Central memory CD8-positive, alpha-beta T cell (primary cell): Measurements from ENCODE around the gene RALGDS.

Source experiments
- ATAC-seq: fragments of 150-1000 bp; cut with Tn5 transposase; replicated peaks from 2 replicates; pipeline ENCODE4 v1.10.0; 2022; ENCODE audit warnings: mild to moderate bottlenecking, moderate FRiP score, moderate number of reproducible peaks; ENCODE audit not compliant: poor library complexity, severe bottlenecking; ENCODE audit errors: extremely low read depth
- DNase-seq, 2 donors: peaks; one replicate each; pipeline ENCODE4 v3.0.0; 2021; ENCODE audit warnings: low spot score in 2 of 2
- H3K27ac Mint-ChIP-seq: one replicate; pipeline ENCODE4 v1.8.0; 2022; ENCODE audit warnings: low read depth, mild to moderate bottlenecking, moderate library complexity, mixed read lengths
- H3K27me3 Mint-ChIP-seq: one replicate; pipeline ENCODE4 v1.8.0; 2022; ENCODE audit warnings: mixed read lengths
- H3K36me3 Mint-ChIP-seq: one replicate; pipeline ENCODE4 v1.8.0; 2022; ENCODE audit warnings: mild to moderate bottlenecking, moderate library complexity, mixed read lengths; ENCODE audit not compliant: insufficient read depth
- H3K4me1 Mint-ChIP-seq: one replicate; pipeline ENCODE4 v1.8.0; 2022; ENCODE audit warnings: mixed read lengths
- H3K4me3 Mint-ChIP-seq: one replicate; pipeline ENCODE4 v1.8.0; 2022; ENCODE audit warnings: mild to moderate bottlenecking, moderate library complexity, mixed read lengths
- H3K9me3 Mint-ChIP-seq: one replicate; pipeline ENCODE4 v1.8.0; 2022; ENCODE audit warnings: mixed read lengths

Gene RALGDS

DNA sequence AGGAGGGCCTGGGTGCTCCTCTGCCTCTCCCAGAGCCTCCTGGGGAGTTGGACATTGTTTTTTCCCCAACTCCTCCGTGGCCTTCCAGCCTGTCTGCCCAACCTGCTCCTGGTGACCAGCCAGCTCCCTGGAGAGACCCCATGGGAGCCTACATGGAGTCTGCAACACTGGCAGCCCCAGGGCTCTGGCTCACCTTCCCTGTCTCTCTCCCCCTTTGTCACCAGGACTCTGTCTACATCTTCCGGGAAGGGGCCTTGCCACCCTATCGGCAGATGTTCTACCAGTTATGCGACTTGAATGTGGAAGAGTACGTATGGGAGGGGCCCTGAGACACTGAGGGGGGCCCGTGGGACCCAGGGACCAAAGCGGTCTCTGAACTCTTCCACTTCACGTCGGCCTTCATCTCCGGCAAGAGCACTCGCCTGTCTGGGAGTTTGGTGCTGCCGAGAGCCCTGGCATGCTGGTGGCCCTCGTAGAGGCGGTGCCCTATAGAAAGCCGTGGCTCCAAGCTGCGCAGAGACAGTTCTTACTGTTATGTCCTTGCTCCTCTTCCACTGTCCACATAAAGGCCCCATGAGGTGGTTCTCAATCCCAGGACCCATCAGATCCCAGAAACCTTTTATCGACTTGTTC is 65.1 kb downstream of the RALGDS start:
- Mint-ChIP-seq H3K36me3 (peaks cover 17% of the 10 kb centered on the region), H3K27me3 (no peaks in the 10 kb centered on the region)

DNA sequence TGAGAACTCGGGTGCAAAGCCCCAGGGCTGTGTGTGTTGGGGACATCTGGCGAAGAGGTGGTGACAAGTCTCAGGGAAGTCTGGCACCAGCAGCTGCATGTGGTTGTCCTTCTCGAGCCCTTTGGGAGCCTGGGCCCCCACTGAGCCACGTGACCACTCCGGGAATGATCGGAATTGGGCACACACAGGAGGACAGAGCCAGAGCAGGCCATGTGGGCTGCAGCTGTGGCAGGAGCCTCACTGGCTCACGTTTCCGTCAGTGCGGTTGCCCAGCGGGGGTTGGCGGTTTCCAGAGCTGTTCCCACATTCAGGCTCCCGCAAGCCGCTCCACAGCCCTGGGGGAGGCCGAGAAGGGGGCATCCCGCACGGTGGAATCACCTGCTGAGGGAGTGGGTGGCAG is 66.1 kb downstream of the RALGDS start:
- H3K9me3 Mint-ChIP-seq: no peaks in the 10 kb centered on the region
- DNase-seq: no peak

More for the DNA sequence above, 65.1 kb downstream of the RALGDS start:
- no peak overlapping the region for H3K4me3 Mint-ChIP-seq
- H3K9me3 Mint-ChIP-seq: no peaks in the 10 kb centered on the region
- no peak for DNase-seq
- no peak for ATAC-seq
- peaks cover 25% of the 10 kb centered on the region for H3K4me1 Mint-ChIP-seq
- H3K27ac Mint-ChIP-seq: no peak overlapping the region

DNA sequence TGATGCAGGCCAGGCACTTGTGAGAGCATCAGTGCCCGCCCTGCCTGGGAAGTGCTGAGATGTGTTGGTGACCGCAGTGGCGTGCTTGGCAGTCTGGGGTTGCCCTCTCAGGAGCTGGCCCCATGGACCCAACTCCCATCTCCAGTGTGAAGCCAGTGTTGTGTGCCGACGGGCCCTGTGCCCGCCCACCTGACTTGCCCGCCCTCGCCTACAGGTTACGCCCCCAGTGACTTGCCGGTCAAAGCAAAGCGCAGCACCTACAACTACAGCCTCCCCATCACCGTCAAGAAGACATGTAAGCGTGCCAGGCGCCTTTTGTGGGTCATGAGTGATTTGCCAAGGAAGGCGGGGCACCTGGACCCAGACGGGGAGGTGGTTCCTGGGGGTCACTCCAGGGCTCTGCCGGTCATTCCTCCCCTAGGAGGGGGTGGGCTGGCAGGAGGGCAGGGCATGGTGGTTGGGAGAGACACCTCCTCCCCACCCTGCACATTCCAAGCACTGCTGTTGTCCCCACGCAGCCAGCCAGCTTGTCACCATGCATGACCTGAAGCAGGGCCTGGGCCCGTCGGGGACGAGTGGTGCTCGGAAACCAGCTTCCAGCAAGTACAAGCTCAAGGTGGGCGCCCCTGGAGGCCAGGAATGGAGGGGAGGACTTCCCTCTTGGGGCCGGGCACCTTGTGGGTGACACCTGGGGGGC is 66.7 kb downstream of the RALGDS start:
- Mint-ChIP-seq H3K4me1 (peaks cover 19% of the 10 kb centered on the region), H3K27me3 (no peaks in the 10 kb centered on the region), H3K9me3 (no peaks in the 10 kb centered on the region), H3K36me3 (peaks cover 19% of the 10 kb centered on the region), H3K27ac (no peak overlapping the region), H3K4me3 (no peak overlapping the region)
- ATAC-seq (no peak), DNase-seq (no peak)

More for the DNA sequence above, 66.1 kb downstream of the RALGDS start:
- H3K4me3 Mint-ChIP-seq: no peak overlapping the region
- no peak for ATAC-seq
- H3K4me1 Mint-ChIP-seq: peaks cover 25% of the 10 kb centered on the region
- H3K27ac Mint-ChIP-seq: no peak overlapping the region
- H3K36me3 Mint-ChIP-seq: peaks cover 19% of the 10 kb centered on the region
- no peaks in the 10 kb centered on the region for H3K27me3 Mint-ChIP-seq

DNA sequence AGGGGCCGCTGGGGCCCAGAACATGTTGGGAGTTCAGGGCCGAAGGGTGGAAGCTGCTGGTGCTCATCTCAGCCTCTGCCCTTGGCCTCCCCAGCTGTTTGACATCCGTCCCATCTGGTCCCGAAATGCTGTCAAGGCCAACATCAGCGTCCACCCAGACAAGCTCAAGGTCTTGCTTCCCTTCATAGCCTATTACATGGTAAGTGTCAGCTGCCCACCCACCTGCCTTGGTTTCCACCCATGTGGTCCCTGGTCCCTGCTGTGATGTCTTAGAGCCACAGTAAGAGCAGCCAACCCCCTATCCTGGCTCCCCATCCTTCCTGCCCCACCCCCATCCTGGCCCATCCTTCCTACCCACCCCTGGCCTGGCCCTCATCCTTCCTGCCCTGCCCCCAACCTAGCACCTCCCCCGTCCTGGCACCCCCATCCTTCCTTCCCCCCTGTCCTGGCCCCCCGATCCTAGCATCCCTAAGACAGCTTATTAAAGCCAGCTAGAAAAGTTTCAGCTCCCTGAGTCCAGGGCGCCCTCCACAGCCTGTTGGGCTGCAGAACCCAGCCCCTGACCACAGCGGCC is 69.0 kb downstream of the RALGDS start:
- ATAC-seq (no peak), DNase-seq (no peak)
- Mint-ChIP-seq H3K9me3 (no peaks in the 10 kb centered on the region), H3K4me1 (no peaks in the 10 kb centered on the region), H3K27me3 (no peaks in the 10 kb centered on the region), H3K36me3 (peaks cover 16% of the 10 kb centered on the region), H3K4me3 (no peak overlapping the region), H3K27ac (no peak overlapping the region)

DNA sequence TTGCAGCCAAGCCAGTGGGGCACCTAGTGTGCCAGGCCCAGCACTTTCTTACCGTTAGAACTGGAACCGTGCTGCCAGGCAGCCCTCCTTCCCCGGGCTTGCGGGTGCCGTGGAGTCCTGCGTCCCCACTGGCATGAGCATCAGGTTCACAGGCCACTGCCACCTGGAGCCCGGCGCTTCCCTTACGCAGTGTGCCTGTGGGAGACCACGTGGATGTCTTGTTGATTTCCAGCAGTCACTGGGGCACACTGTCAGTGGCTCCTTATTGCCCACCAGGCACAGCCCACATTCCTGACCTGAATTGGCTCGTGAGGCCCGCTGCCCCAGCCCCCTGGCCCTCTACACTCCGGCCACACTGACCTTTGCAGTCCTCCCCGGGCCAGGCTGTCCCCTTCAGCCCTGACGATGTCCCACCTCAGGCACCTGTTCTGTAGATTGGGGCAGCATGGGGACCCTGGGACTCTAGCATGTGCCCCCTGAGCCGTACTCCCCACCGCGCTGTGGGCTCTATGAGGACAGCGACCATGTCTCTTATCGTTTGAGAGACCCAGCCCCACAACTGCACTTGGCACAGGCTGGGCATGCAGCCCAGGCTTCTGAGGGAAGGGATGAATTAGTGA is 69.6 kb downstream of the RALGDS start:
- Mint-ChIP-seq H3K36me3 (peaks cover 15% of the 10 kb centered on the region), H3K9me3 (no peaks in the 10 kb centered on the region), H3K4me3 (no peak overlapping the region), H3K27me3 (no peaks in the 10 kb centered on the region), H3K4me1 (no peaks in the 10 kb centered on the region), H3K27ac (no peak overlapping the region)
- no peak for DNase-seq
- no peak for ATAC-seq

DNA sequence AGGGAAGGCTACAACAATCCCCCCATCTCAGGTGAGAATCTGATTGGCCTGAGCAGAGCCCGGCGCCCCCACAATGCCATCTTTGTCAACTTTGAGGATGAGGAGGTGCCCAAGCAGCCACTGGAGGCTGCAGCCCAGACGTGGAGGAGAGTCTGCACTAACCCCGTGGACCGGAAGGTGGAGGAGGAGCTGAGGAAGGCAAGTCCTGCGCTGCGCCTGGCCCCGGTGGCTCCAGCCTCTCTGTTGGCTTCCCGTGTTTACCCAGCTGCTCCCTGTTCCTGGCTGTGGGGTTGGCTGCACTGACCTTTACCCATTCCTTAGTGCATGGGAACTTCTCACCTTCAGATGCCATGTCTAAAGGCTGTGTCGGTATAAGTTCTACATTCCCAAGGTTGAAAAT is 70.3 kb downstream of the RALGDS start:
- Mint-ChIP-seq H3K4me1 (no peaks in the 10 kb centered on the region), H3K27me3 (no peaks in the 10 kb centered on the region), H3K36me3 (peaks cover 15% of the 10 kb centered on the region), H3K27ac (no peak overlapping the region), H3K4me3 (no peak overlapping the region), H3K9me3 (no peaks in the 10 kb centered on the region)
- no peak for ATAC-seq
- DNase-seq: no peak

DNA sequence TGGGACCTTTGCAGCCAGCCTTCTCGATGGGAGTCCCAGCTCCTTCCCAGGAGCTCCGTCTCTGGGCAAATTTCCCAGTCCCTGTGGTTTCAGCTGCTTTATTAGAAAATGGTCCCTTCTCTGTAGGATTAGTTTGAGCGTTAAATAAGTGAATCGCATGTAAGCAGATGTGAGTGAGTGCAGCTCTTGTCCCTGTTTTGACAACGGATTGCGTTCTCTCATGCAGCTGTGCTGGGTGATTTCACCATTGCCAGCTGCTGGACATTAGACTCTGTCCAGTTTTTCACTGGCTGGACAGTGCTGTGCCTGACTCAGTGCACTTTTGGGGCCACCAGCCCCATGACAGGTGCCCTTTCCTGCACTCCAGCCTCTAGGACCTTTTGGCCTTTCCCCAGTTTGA is 70.9 kb downstream of the RALGDS start:
- Mint-ChIP-seq H3K27ac (no peak overlapping the region), H3K27me3 (no peaks in the 10 kb centered on the region)

DNA sequence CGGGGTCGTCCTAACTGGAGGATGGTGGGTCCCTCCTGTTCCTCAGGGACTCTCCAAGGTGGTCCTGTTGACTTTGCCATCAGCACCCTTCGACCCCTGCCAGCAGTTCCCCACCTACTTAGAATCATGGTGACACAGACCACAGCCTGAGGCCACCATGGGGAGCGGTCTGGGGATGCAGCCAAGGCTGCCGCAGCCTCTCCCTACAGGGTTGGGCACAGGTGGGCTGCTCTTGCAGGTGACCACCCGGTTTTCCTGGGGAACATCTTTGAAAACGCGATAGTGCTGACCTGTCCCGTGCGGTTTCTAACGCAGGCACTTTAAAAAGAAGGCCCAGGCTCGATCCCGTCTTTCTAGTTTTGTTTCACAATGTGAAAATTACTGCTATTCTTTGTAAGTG is 72.0 kb downstream of the RALGDS start:
- peaks cover 23% of the 10 kb centered on the region for H3K36me3 Mint-ChIP-seq
- no peaks in the 10 kb centered on the region for H3K9me3 Mint-ChIP-seq
- ATAC-seq (no peak), DNase-seq (no peak)
- no peaks in the 10 kb centered on the region for H3K27me3 Mint-ChIP-seq
- no peak overlapping the region for H3K4me3 Mint-ChIP-seq
- H3K4me1 Mint-ChIP-seq: no peaks in the 10 kb centered on the region
- no peak overlapping the region for H3K27ac Mint-ChIP-seq

More for the DNA sequence above, 70.9 kb downstream of the RALGDS start:
- H3K9me3 Mint-ChIP-seq: no peaks in the 10 kb centered on the region
- no peak overlapping the region for H3K4me3 Mint-ChIP-seq
- peaks cover 18% of the 10 kb centered on the region for H3K36me3 Mint-ChIP-seq
- no peak for ATAC-seq
- no peaks in the 10 kb centered on the region for H3K4me1 Mint-ChIP-seq
- DNase-seq: no peak

DNA sequence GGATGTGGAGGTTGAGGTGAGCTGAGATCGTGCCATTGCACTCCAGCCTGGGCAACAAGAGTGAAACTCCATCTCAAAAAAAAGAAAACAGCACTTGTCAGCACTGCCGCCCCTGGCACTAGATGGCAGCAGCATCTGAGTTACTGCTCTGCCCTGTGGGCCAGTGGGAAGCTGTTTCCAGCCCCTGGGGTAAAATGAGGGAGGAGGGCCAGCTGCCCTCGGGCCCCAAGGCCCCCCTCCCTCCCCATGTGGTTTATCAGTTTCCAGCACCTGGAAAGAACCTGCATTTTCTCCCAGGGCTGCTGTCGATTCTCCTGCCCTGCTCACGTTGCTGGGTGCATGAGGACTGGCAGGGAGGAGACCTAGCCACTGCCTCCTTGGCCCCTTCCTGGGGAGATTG is 72.4 kb downstream of the RALGDS start:
- DNase-seq (no peak), ATAC-seq (no peak)
- Mint-ChIP-seq H3K4me3 (no peak overlapping the region), H3K27me3 (no peaks in the 10 kb centered on the region), H3K4me1 (no peaks in the 10 kb centered on the region), H3K27ac (no peak overlapping the region), H3K9me3 (no peaks in the 10 kb centered on the region), H3K36me3 (peaks cover 21% of the 10 kb centered on the region)
